ENCODE data around the gene KCNK4.

KCNK4 gene

GRCh38 chr11:64289002-64289564 lies 2.0 kb upstream of the KCNK4 start:
- TF ChIP-seq, protein P1, sequence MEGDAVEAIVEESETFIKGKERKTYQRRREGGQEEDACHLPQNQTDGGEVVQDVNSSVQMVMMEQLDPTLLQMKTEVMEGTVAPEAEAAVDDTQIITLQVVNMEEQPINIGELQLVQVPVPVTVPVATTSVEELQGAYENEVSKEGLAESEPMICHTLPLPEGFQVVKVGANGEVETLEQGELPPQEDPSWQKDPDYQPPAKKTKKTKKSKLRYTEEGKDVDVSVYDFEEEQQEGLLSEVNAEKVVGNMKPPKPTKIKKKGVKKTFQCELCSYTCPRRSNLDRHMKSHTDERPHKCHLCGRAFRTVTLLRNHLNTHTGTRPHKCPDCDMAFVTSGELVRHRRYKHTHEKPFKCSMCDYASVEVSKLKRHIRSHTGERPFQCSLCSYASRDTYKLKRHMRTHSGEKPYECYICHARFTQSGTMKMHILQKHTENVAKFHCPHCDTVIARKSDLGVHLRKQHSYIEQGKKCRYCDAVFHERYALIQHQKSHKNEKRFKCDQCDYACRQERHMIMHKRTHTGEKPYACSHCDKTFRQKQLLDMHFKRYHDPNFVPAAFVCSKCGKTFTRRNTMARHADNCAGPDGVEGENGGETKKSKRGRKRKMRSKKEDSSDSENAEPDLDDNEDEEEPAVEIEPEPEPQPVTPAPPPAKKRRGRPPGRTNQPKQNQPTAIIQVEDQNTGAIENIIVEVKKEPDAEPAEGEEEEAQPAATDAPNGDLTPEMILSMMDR (IDR thresholded peaks at IDR 0.05; ENCODE audit: low read depth, low read length, poor library complexity, severe bottlenecking): no peak
- no peak for TF ChIP-seq EZH2phosphoT487 (IDR thresholded peaks at IDR 0.05; ENCODE audit: borderline replicate concordance, low read length)
- no peaks in the 10 kb centered on the region for H3K36me3 ChIP-seq (ENCODE audit: control insufficient read depth, low read length)
- H3K4me1 ChIP-seq (ENCODE audit: control insufficient read depth, low read length): peaks cover 11% of the 10 kb centered on the region
- no peak overlapping the region for H3K27ac ChIP-seq (ENCODE audit: low read depth, low read length)
- no peak overlapping the region for H3K4me2 ChIP-seq (ENCODE audit: low read length)
- H4K20me1 ChIP-seq (ENCODE audit: control insufficient read depth, insufficient read depth, low read depth, low read length): no peaks in the 10 kb centered on the region
- no peak overlapping the region for H3K4me3 ChIP-seq (ENCODE audit: low read length)
- peaks cover 2% of the 10 kb centered on the region for H3K79me2 ChIP-seq (ENCODE audit: control insufficient read depth, low read length)
- H3K9me3 ChIP-seq (ENCODE audit: control insufficient read depth, insufficient read depth, low read length): no peaks in the 10 kb centered on the region
- no peaks in the 10 kb centered on the region for H3K9me2 ChIP-seq (replicated peaks; ENCODE audit: control insufficient read depth, low read length)
- peaks cover 2% of the 10 kb centered on the region; the same call in 1 of the 2 replicates for H3F3A ChIP-seq (ENCODE audit: control insufficient read depth, insufficient read depth)
- peaks cover 31% of the 10 kb centered on the region for H3K27me3 ChIP-seq (ENCODE audit: control insufficient read depth, low read length)

DNA sequence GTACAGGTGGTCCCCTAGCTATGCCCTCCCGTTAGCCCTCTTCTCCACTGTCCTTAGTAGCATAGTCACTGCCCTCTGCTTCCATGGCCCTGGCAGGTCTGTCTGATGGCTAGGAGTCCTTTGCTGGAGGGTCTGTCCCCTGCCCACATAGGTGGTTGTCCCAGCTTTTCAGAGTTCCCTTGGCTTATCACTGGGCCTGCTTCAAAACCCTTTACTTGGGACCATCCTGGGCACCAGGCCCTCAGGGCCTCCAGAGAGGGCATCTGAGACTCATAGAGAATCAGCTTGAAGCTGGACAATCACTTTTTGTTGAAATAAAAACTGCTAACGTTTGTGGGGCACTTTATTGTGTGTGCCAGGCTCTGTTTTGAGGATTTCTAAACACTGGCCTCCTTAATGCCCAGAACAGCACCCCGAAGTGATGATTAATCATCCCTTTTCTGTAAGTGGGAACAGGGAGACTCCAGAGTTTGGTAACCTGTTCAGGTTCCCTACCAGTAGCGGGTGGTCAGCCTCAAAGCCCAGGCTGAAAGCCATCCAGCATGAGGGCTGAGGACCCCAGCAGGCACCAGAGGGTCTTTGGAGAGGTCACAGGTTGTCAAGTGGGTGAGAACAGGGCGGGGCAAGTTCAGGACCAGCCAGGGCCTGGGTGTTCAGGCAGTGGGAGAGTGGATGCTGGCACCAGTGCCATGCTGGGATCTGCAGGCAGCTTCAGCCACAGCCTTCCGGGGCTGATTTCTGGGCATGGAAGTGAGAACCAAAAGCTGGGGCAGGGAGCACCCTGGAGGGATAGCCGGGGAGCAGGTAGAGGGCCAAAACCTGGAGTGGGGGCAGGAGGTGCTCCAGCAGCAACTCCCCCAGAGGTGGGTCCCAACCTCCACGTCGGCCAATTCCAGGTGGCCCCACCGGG lies 495 bp upstream of the KCNK4 start:
- Histone ChIP-seq H4K20me1 (ENCODE audit: control insufficient read depth, insufficient read depth, low read depth, low read length) (no peaks in the 10 kb centered on the region), H3K79me2 (ENCODE audit: control insufficient read depth, low read length) (no peaks in the 10 kb centered on the region; the same call in 1 of the 2 replicates), H3F3A (ENCODE audit: control insufficient read depth, insufficient read depth) (no peaks in the 10 kb centered on the region), H3K4me1 (ENCODE audit: control insufficient read depth, low read length) (peaks cover 9% of the 10 kb centered on the region), H3K9me3 (ENCODE audit: control insufficient read depth, insufficient read depth, low read length) (no peaks in the 10 kb centered on the region), H3K4me3 (ENCODE audit: low read length) (no peak overlapping the region), H3K27me3 (ENCODE audit: control insufficient read depth, low read length) (peaks cover 44% of the 10 kb centered on the region), H3K9me2 (replicated peaks; ENCODE audit: control insufficient read depth, low read length) (no peaks in the 10 kb centered on the region), H3K27ac (ENCODE audit: low read depth, low read length) (no peak overlapping the region), H3K4me2 (ENCODE audit: low read length) (no peak overlapping the region), H3K36me3 (ENCODE audit: control insufficient read depth, low read length) (no peaks in the 10 kb centered on the region)
- TF ChIP-seq, protein P1 (IDR thresholded peaks at IDR 0.05; ENCODE audit: low read depth, low read length, poor library complexity, severe bottlenecking): no peak
- TF ChIP-seq EZH2phosphoT487 (IDR thresholded peaks at IDR 0.05; ENCODE audit: borderline replicate concordance, low read length): no peak

- peak; percentile 33; the same call in 1 of the 2 replicates for TF ChIP-seq EZH2phosphoT487 (IDR thresholded peaks at IDR 0.05; ENCODE audit: borderline replicate concordance, low read length)
- TF ChIP-seq, protein P1 (IDR thresholded peaks at IDR 0.05; ENCODE audit: low read depth, low read length, poor library complexity, severe bottlenecking): no peak
- H4K20me1 ChIP-seq (ENCODE audit: control insufficient read depth, insufficient read depth, low read depth, low read length): no peaks in the 10 kb centered on the region
- no peaks in the 10 kb centered on the region for H3K9me3 ChIP-seq (ENCODE audit: control insufficient read depth, insufficient read depth, low read length)
- no peaks in the 10 kb centered on the region for H3K4me1 ChIP-seq (ENCODE audit: control insufficient read depth, low read length)
- peaks cover 57% of the 10 kb centered on the region for H3K27me3 ChIP-seq (ENCODE audit: control insufficient read depth, low read length)
- H3K79me2 ChIP-seq (ENCODE audit: control insufficient read depth, low read length): no peaks in the 10 kb centered on the region
- H3K9me2 ChIP-seq (replicated peaks; ENCODE audit: control insufficient read depth, low read length): no peaks in the 10 kb centered on the region
- H3K4me3 ChIP-seq (ENCODE audit: low read length): no peak overlapping the region
- H3K4me2 ChIP-seq (ENCODE audit: low read length): no peak overlapping the region
- H3K36me3 ChIP-seq (ENCODE audit: control insufficient read depth, low read length): no peaks in the 10 kb centered on the region
- no peak overlapping the region for H3K27ac ChIP-seq (ENCODE audit: low read depth, low read length)
- no peaks in the 10 kb centered on the region for H3F3A ChIP-seq (ENCODE audit: control insufficient read depth, insufficient read depth)
Observed at GRCh38 chr11:64291752-64292459, 804 bp downstream of the KCNK4 start.
